Activated CD4-positive, alpha-beta T cell treated with anti-CD3 and anti-CD28 coated beads for 36 hours (primary cell): ENCODE data around the gene HEPN1. TPM values are rescaled to one million over a fixed set of nuclear protein-coding genes. Genes with fewer than 3 reads are reported as not detected.

Source experiments
- ATAC-seq: fragments of 200-7000 bp; cut with Tn5 transposase; one replicate; pipeline ENCODE4 v1.10.0; 2021; ENCODE audit warnings: mild to moderate bottlenecking, moderate library complexity
- CTCF ChIA-PET: fragments of 350-600 bp; sonication (Branson Sonifier 250); formaldehyde crosslinking; loops from one replicate; lab custom pipeline; 2021; ENCODE audit warnings: antibody characterized with exemption; lab: Charles Lee
- POLR2A ChIA-PET: fragments of 350-600 bp; sonication (Branson Sonifier 250); formaldehyde crosslinking; loops from one replicate; lab custom pipeline; 2021; ENCODE audit warnings: antibody characterized with exemption, inconsistent platforms; lab: Charles Lee
- DNase-seq: peaks from one replicate; pipeline ENCODE4 v3.0.0-alpha.2; 2020
- H3K27ac Mint-ChIP-seq: one replicate; pipeline ENCODE4 v1.8.0; 2021; ENCODE audit warnings: mixed read lengths
- H3K27me3 Mint-ChIP-seq: one replicate; pipeline ENCODE4 v1.8.0; 2021; ENCODE audit warnings: mixed read lengths
- H3K36me3 Mint-ChIP-seq: one replicate; pipeline ENCODE4 v1.8.0; 2021; ENCODE audit warnings: low read depth, mixed read lengths
- H3K4me1 Mint-ChIP-seq: one replicate; pipeline ENCODE4 v1.8.0; 2021; ENCODE audit warnings: mixed read lengths
- H3K4me3 Mint-ChIP-seq: one replicate; pipeline ENCODE4 v1.8.0; 2021; ENCODE audit warnings: mild to moderate bottlenecking, moderate library complexity, mixed read lengths
- H3K9me3 Mint-ChIP-seq: one replicate; pipeline ENCODE4 v1.8.0; 2021; ENCODE audit warnings: low read depth, mixed read lengths
- intact Hi-C, 2 experiments: fragments of 100-400 bp; cut with DNase I in 1 of 2; cut with micrococcal nuclease in 1 of 2; formaldehyde crosslinking; loops; one replicate each; pipeline versions ENCODE4 v1.14.2 to v1.15.1; 2022 to 2024; cut with DNase I, micrococcal nuclease
- total RNA-seq, 2 experiments: library from RNA; stranded (reverse); gene quantifications; one replicate each; pipeline ENCODE4 v1.2.3, GENCODE V29; 2021

HEPN1 gene
- total RNA-seq, 2 experiments from 2014 or later, result not detected

DNA sequence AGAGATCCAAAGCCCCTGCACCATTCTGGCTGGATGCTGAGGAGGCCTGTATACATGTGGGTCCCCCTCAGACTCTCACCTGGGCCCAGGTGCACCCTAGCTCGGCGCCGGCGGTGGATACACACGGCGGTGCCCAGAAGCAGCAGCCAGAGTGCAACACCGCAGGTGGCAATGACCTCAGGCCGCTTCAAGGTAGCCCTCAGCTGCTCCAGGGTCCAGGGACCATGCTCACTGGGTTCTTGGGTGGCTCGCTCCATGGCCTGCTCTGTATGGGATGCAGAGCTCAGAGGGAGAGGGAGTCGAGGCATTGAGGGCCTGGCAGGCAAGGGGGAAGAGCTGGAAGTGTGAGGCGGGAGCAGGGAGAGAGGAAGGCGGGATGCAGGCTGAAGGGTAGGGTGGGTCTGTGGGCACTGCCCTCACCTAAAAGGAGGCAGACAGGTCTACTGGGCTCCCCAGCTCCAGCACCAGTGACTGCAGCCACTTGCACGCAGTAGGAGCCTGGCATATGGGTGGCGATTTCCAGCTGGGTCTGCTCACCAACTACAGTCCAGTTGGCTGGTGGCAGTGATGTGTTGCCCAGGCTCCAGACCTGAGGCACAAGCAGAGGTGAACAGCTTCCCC lies 25.2 kb upstream of the HEPN1 start:
- Mint-ChIP-seq H3K4me1 (no peaks in the 10 kb centered on the region), H3K4me3 (no peak overlapping the region), H3K27me3 (peaks cover 2% of the 10 kb centered on the region), H3K27ac (no peak overlapping the region), H3K36me3 (no peaks in the 10 kb centered on the region), H3K9me3 (no peaks in the 10 kb centered on the region)
- intact Hi-C loops, result no loop called here
- DNase-seq, result no peak
- CTCF ChIA-PET, result interaction anchor here (0.6 kb wide), 1 partner anchor 17 kb away, joined by 3 read pairs; no protein-coding TSS in a partner anchor
- no peak for ATAC-seq
- POLR2A ChIA-PET, result no interaction called here

DNA sequence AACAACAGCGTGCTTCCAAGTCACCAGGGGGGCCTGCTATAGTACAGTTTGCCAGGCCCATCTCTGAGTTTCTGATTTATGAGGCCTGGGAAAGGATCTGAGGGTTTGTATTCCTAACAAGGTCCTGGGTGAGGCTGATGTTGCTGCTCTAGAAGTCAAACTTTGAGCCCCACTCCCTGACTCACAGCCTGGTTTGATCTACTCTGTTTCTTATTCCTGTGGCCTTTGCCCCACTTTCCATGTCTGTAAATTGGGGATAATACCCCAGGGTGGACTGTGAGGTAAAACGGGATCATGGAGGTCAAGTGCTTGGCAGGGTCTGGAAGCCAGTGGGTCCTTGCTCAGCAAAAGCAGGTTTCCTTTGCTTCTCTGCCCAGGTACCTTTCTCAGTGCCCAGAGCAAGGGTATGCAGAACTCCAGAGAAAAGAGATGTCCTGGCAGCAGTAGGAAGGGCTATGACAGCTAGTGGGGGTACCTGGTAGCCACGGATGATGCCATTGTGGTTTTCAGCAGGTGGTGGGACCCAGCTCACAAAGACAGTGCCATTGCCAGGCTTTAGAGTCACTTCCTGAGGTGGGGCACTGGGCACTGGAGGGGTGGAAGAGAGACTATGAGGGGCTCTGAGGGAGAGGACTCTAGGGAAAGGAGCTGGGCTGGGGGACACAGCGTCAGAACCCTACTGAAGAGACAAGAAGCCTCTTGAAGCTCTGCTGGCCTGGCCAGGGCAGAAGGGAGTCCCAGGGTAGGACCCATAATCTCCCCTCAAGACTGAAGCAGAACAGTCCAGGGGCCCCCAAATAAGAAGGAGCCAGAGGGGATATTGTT lies 24.2 kb upstream of the HEPN1 start:
- CTCF ChIA-PET, result interaction anchor here (0.6 to 1.0 kb wide), 2 partner anchors 58 to 556 kb away, joined by 3 read pairs; no protein-coding TSS in a partner anchor
- intact Hi-C loops, result no loop called here
- peaks cover 5% of the 10 kb centered on the region for H3K27me3 Mint-ChIP-seq
- POLR2A ChIA-PET, result no interaction called here
- ATAC-seq (no peak), DNase-seq (no peak)
- no peaks in the 10 kb centered on the region for H3K4me1 Mint-ChIP-seq
- no peak overlapping the region for H3K4me3 Mint-ChIP-seq
- H3K9me3 Mint-ChIP-seq, result no peaks in the 10 kb centered on the region
- H3K36me3 Mint-ChIP-seq, result no peaks in the 10 kb centered on the region
- no peak overlapping the region for H3K27ac Mint-ChIP-seq

DNA sequence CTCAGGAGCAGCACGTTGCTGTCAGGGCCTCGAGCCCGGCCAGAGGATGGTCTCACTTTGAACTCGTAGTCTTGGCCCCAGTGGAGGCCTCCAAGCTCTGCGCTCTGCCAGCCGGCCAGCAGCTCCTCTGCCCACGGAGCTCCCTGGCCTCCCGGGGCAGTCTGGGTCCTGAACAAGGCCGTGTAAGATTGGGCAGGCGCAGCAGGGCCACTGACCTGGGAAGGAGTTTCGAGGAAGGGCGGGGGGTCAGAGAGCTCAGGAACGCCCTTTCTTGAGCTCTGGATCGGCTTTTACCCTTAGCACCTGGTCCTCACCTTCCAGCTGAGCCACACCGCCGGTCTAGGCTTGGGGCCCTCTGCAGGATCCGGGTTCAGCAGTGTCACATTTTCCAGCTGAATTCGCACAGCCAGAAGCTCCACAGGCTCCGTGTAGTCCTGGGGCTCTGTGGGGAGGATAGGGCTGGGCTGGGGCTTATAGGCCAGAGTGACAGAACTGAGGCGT lies 23.5 kb upstream of the HEPN1 start:
- Mint-ChIP-seq H3K27ac (no peak overlapping the region), H3K9me3 (no peaks in the 10 kb centered on the region), H3K4me3 (no peak overlapping the region), H3K36me3 (no peaks in the 10 kb centered on the region), H3K4me1 (no peaks in the 10 kb centered on the region), H3K27me3 (peaks cover 5% of the 10 kb centered on the region)
- POLR2A ChIA-PET, result no interaction called here
- DNase-seq (no peak), ATAC-seq (no peak)
- CTCF ChIA-PET, result interaction anchor here (0.6 to 1.0 kb wide), 2 partner anchors 59 to 555 kb away, joined by 3 read pairs; no protein-coding TSS in a partner anchor
- intact Hi-C loops, result no loop called here

DNA sequence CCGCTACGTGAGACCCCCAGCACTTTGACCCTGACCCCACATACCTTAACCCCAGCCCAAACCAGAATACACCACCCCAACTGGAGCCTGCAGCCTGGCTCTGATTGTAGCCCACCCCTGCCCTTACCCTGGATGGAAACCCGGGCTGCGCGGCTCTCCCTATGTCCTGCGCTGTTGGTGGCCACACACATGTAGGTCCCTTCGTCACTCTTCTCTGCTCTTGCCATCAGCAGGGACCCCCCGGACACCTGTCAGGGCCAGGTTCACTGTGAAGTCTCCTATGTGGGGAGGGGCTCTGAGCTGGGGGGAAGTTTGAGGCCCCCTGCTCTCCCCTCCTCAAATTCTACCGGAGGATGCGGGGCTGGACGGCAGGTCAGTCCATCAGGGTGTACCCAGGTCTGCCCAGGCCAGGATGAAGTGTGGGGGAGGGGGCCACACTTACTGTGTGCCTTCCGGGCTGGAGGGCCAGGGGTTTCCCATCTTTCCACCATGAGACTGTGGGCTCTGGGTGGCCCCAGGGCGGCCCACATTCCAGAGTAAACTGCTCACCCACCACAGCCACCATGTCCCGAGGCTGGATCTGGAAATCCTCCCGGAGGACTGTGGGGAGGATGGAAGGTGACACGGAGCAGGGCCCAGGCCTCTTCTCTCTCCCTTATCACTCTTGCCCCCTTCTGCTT lies 22.8 kb upstream of the HEPN1 start:
- no peak for DNase-seq
- Mint-ChIP-seq H3K9me3 (no peaks in the 10 kb centered on the region), H3K4me1 (no peaks in the 10 kb centered on the region), H3K27me3 (peaks cover 8% of the 10 kb centered on the region), H3K27ac (no peak overlapping the region), H3K4me3 (no peak overlapping the region), H3K36me3 (no peaks in the 10 kb centered on the region)
- CTCF ChIA-PET, result no interaction called here
- ATAC-seq, result no peak
- intact Hi-C loops, result no loop called here
- POLR2A ChIA-PET, result no interaction called here

DNA sequence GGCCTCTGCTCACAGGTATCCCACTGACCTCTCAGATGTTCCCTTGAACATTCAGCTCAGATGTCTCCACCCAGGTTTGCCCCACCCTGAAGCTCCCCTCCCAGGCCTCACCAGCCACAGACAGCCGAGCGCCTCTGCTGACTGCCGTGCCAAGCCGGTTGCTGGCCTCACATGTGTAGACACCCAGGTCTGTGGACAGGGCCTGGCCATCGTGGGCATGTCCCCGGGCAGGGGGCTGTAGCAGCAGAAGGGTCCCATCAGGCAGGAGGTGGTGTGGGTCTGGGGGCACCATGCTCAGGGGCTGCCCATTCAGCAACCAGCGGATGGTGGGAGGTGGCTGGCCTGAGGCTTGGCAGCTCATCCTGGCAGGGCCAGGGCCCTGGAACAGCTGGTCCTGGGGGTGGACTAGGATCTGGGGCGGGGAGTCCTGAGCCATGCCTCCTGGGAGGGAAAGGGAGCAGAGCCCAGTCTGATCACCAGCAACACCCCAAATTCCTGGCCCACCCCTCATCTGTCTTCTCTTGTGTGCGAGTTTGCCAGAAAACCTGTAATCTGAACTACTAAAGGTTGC lies 22.1 kb upstream of the HEPN1 start:
- no peak for ATAC-seq
- POLR2A ChIA-PET, result no interaction called here
- intact Hi-C loops, result no loop called here
- H3K27me3 Mint-ChIP-seq, result peaks cover 14% of the 10 kb centered on the region
- no peak overlapping the region for H3K4me3 Mint-ChIP-seq
- CTCF ChIA-PET, result no interaction called here
- H3K4me1 Mint-ChIP-seq, result no peaks in the 10 kb centered on the region
- no peak for DNase-seq
- no peak overlapping the region for H3K27ac Mint-ChIP-seq
- no peaks in the 10 kb centered on the region for H3K9me3 Mint-ChIP-seq
- no peaks in the 10 kb centered on the region for H3K36me3 Mint-ChIP-seq

DNA sequence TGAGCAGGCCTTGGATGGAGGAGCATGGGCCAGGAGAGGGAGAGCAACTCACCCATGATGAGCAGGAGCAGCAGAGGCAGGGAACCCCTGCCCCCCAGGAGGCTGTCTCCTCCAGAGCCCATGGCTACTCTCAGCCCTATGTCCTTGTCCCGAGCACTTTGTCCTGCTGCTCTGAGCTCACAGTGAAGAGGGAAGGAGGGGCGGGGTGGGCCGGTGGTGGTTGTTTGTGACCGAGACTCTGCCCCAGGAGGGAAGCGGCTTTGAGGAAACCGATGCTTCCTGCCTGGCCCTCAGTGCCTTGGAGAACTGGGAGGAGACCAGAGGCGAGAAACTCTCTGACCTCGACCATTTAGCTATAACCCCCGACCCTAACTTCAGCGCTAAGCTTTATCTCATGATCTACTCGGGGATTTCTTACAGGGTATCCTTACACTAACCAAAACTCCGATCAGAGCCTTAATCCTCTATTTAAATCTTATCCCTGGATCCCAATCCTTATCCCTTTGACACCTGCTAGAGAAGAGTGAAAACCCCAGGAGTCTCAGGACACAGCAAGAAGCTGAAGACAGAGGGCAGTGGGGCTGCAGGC lies 21.3 kb upstream of the HEPN1 start, which contains the start of gene ROBO4:
Gene ROBO4 (minus strand): TSS at position 192 of the 589 bp plus-strand sequence. CDS start 70 bp downstream, at position 122.
- intact Hi-C loops, result no loop called here
- peaks cover 14% of the 10 kb centered on the region for H3K27me3 Mint-ChIP-seq
- no peaks in the 10 kb centered on the region for H3K4me1 Mint-ChIP-seq
- H3K27ac Mint-ChIP-seq, result no peak within 1 kb of the TSS
- CTCF ChIA-PET, result no interaction called here
- ATAC-seq (no peak), DNase-seq (no peak)
- POLR2A ChIA-PET, result no interaction called here
- no peak within 1 kb of the TSS for H3K4me3 Mint-ChIP-seq
- H3K9me3 Mint-ChIP-seq, result no peaks in the 10 kb centered on the region
- H3K36me3 Mint-ChIP-seq, result no peaks in the 10 kb centered on the region

DNA sequence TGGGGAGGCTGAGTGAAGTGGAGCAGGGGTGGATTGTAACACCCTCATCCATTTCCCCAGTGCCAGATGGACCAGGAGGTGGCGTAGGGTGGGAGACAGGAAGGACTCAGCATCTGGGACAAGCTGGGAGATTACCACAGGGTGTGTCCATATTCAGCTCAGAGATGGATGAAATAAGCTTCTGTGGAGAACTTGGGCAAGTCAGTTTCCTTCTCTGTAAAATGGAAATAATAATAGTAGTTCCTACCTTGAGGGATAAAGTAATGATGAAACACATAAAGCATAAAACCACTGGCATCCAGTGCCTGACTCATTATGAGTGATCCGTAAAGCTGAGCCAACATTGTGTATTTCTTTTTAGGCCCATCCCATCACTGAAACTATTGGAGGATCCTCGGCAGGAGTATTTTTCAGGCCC lies 20.8 kb upstream of the HEPN1 start:
- Mint-ChIP-seq H3K36me3 (no peaks in the 10 kb centered on the region), H3K27me3 (peaks cover 14% of the 10 kb centered on the region), H3K9me3 (no peaks in the 10 kb centered on the region), H3K4me3 (no peak overlapping the region), H3K27ac (no peak overlapping the region), H3K4me1 (no peaks in the 10 kb centered on the region)
- CTCF ChIA-PET, result no interaction called here
- POLR2A ChIA-PET, result no interaction called here
- intact Hi-C loops, result no loop called here
- ATAC-seq, result no peak
- DNase-seq, result no peak

DNA sequence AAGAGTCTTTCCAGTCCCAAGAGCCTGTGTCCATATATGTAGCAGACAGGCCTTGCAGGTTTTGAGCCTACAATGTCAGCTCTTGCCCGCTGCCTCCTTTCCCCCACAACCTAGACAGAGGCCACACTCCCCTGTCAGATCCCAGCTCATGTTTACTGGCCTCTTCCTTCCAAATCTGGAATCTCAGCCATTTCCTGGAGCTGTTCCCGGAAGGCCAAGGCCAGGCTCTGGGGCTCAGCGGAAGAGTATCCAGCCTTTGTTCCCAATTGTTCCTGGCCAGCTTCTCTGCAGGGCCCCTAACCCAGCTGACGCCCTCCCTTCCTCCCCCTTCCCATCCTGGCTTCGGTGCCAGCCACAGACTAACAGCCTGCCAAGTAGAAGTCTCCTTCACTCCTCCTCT lies 20.3 kb upstream of the HEPN1 start:
- H3K4me1 Mint-ChIP-seq, result no peaks in the 10 kb centered on the region
- intact Hi-C loops, result no loop called here
- ChIA-PET CTCF (no interaction called here), POLR2A (no interaction called here)
- no peak overlapping the region for H3K27ac Mint-ChIP-seq
- DNase-seq, result no peak
- no peaks in the 10 kb centered on the region for H3K36me3 Mint-ChIP-seq
- peaks cover 14% of the 10 kb centered on the region for H3K27me3 Mint-ChIP-seq
- no peak for ATAC-seq
- no peak overlapping the region for H3K4me3 Mint-ChIP-seq
- no peaks in the 10 kb centered on the region for H3K9me3 Mint-ChIP-seq

DNA sequence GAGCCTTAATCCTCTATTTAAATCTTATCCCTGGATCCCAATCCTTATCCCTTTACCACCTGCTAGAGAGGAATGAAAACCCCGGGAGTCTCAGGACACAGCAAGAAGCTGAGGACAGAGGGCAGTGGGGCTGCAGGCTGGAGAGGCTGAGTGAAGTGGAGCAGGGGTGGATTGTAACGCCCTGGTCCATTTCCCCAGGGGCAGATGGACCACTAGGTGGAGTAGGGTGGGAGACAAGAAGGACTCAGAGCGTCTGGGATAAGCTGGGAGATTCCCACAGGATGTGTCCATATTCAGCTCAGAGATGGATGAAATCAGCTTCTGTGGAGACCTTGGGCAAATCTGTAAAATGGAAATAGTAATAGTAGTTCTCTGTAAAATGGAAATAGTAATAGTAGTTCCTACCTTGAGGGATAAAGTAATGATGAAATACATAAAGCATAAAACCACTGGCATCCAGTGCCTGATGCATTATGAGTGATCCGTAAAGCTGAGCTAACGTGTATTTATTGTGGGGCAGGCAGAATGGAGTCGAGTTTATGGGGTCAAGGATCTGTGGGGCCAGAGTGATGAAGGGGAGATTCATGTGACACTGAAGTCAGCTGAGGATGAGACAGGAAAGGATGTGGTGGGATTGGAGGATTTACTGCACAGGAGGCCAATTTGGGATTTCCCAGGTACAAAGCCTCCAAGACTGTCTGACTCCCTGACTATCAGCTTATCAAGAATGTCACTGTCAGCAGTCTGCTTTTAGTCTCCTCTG lies 19.5 kb upstream of the HEPN1 start:
- no peak for DNase-seq

DNA sequence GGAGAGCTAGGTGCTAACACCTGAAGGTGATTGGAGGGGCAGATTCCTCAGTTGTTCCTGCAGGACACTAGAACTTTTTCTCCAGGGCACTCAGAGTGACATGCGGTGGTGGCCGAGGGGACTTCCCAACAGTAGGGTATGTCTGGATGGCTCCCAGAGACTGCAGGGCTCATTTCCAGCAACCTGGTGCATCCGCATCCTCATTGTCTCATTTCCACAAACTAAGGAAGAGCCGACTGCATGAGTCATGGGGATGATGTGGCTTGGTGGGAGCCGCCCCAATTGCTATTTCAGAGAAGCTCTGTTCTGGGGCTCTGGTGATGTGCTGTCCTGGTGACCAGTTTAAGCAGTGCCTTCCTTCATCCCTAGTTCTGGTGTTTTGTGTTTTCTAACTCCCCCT lies 18.6 kb upstream of the HEPN1 start:
- ATAC-seq, result no peak
- ChIA-PET CTCF (interaction anchor here (0.6 kb wide), 1 partner anchor 12 kb away, joined by 5 read pairs; no protein-coding TSS in a partner anchor), POLR2A (no interaction called here)
- Mint-ChIP-seq H3K27ac (no peak overlapping the region), H3K36me3 (no peaks in the 10 kb centered on the region), H3K4me3 (no peak overlapping the region), H3K9me3 (no peaks in the 10 kb centered on the region), H3K27me3 (peaks cover 17% of the 10 kb centered on the region), H3K4me1 (no peaks in the 10 kb centered on the region)
- intact Hi-C loops, result no loop called here
- no peak for DNase-seq

More for the DNA sequence above, 19.5 kb upstream of the HEPN1 start:
- no peak for ATAC-seq
- Mint-ChIP-seq H3K36me3 (no peaks in the 10 kb centered on the region), H3K27me3 (peaks cover 15% of the 10 kb centered on the region), H3K9me3 (no peaks in the 10 kb centered on the region), H3K4me1 (no peaks in the 10 kb centered on the region), H3K27ac (no peak overlapping the region), H3K4me3 (no peak overlapping the region)
- ChIA-PET CTCF (no interaction called here), POLR2A (no interaction called here)
- intact Hi-C loops, result no loop called here
